ENCODE data around the gene VMO1.

VMO1 gene

GRCh38 chr17:4822835-4823234 lies 36.7 kb upstream of the VMO1 start:
- Histone ChIP-seq H3K27ac (no peak overlapping the region), H3K4me3 (no peak overlapping the region)
- TF ChIP-seq, protein P1, sequence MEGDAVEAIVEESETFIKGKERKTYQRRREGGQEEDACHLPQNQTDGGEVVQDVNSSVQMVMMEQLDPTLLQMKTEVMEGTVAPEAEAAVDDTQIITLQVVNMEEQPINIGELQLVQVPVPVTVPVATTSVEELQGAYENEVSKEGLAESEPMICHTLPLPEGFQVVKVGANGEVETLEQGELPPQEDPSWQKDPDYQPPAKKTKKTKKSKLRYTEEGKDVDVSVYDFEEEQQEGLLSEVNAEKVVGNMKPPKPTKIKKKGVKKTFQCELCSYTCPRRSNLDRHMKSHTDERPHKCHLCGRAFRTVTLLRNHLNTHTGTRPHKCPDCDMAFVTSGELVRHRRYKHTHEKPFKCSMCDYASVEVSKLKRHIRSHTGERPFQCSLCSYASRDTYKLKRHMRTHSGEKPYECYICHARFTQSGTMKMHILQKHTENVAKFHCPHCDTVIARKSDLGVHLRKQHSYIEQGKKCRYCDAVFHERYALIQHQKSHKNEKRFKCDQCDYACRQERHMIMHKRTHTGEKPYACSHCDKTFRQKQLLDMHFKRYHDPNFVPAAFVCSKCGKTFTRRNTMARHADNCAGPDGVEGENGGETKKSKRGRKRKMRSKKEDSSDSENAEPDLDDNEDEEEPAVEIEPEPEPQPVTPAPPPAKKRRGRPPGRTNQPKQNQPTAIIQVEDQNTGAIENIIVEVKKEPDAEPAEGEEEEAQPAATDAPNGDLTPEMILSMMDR (IDR thresholded peaks at IDR 0.05), result no peak
- DNase-seq (ENCODE audit: low spot score), result no peak

- DNase-seq (ENCODE audit: low spot score), result no peak
- Histone ChIP-seq H3K4me3 (no peak overlapping the region), H3K27ac (no peak overlapping the region)
- TF ChIP-seq, protein P1 (IDR thresholded peaks at IDR 0.05), result no peak
These were observed 32.1 kb upstream of the VMO1 start for GRCh38 chr17:4818276-4818675.

- Histone ChIP-seq H3K27ac (no peak overlapping the region), H3K4me3 (no peak overlapping the region)
- TF ChIP-seq, protein P1 (IDR thresholded peaks at IDR 0.05), result no peak
- no peak for DNase-seq (ENCODE audit: low spot score)
These were observed 30.7 kb upstream of the VMO1 start for GRCh38 chr17:4816826-4817225.

GRCh38 chr17:4815043-4815675 lies 29.0 kb upstream of the VMO1 start:
- Histone ChIP-seq H3K4me3 (no peak overlapping the region), H3K27ac (no peak overlapping the region)
- TF ChIP-seq, protein P1 (IDR thresholded peaks at IDR 0.05), result no peak
- DNase-seq (ENCODE audit: low spot score), result no peak

GRCh38 chr17:4812690-4813089 lies 26.5 kb upstream of the VMO1 start:
- no peak overlapping the region for H3K4me3 ChIP-seq
- DNase-seq (ENCODE audit: low spot score), result no peak
- no peak overlapping the region for H3K27ac ChIP-seq
- TF ChIP-seq, protein P1 (IDR thresholded peaks at IDR 0.05), result no peak

DNA sequence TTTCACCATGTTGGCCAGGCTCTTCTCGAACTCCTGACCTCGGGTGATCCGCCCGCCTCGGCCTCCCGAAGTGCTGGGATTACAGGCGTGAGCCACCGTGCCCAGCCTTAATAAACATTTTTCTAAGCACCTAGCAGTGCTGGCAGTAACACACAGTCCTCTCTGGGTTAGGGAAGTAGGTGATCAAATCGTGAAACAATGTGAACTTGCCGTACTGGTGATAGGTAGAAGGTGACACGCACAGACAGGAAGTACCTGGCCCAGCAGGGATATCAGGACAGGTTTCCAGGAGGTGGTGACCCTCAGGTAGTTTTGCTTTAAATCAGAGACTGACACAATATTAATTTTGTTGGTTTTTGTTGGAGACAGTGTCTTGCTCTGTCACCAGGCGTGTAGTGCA lies 25.3 kb upstream of the VMO1 start:
- TF ChIP-seq, protein P1 (IDR thresholded peaks at IDR 0.05), result no peak
- no peak for DNase-seq (ENCODE audit: low spot score)
- H3K4me3 ChIP-seq, result no peak overlapping the region
- H3K27ac ChIP-seq, result no peak overlapping the region

DNA sequence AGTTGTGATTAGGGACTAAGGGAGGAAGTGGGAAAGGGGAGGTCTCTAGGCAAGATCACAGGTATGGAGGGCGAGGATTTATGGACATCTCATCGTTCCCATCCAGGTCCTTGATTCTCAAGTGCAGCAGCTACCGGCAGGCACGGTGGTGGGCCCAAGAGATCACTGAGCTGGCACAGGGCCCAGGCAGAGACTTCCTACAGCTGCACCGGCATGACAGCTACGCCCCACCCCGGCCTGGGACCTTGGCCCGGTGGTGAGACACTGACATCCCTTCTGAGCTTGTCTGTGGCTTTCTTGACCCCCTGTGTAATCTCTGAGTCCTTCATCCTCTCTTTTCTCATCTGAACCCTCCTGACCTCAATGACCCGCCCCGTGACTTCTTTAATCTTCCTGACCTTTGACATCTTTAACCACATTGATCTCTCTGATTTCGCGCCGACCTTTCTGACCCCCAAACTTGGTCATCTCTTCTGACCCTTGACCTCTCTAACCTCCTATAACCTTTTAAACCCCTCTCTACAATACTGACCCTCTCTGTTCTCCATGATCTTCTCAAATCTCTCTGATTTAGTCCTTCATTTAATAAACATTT lies 24.6 kb upstream of the VMO1 start:
- Histone ChIP-seq H3K4me3 (no peak overlapping the region), H3K27ac (no peak overlapping the region)
- TF ChIP-seq, protein P1 (IDR thresholded peaks at IDR 0.05), result no peak
- DNase-seq (ENCODE audit: low spot score), result no peak

All from coronary artery (tissue), 2 donors.